Hepatocyte (in vitro differentiated cells): ENCODE data around the gene ZNF674. TPM values are rescaled to one million over a fixed set of nuclear protein-coding genes. Genes with fewer than 3 reads are reported as not detected.

Source experiments
- DNase-seq: peaks from one replicate; pipeline ENCODE4 v3.0.0-alpha.2; 2016; ENCODE audit warnings: low spot score
- H2AFZ ChIP-seq: fragments of 200-600 bp; sonication (generic); 2 replicates; pipeline ENCODE4 v1.6.0; 2016; ENCODE audit warnings: antibody characterized with exemption, mild to moderate bottlenecking
- H3K27ac ChIP-seq: fragments of 200-600 bp; sonication (generic); 2 replicates; pipeline ENCODE4 v1.5.1; 2016; ENCODE audit warnings: mild to moderate bottlenecking
- H3K27me3 ChIP-seq: fragments of 200-600 bp; sonication (generic); 2 replicates; pipeline ENCODE4 v1.6.1; 2016
- H3K36me3 ChIP-seq: fragments of 200-600 bp; sonication (generic); replicated peaks from 2 replicates; pipeline ENCODE4 v1.5.1; 2016; ENCODE audit warnings: low read depth; ENCODE audit not compliant: insufficient read depth
- H3K4me1 ChIP-seq: fragments of 200-600 bp; sonication (generic); 2 replicates; pipeline ENCODE4 v1.5.1; 2016; ENCODE audit warnings: mild to moderate bottlenecking, moderate library complexity; ENCODE audit not compliant: insufficient read depth
- H3K4me2 ChIP-seq: fragments of 200-600 bp; sonication (generic); 2 replicates; pipeline ENCODE4 v1.6.0; 2016
- H3K4me3 ChIP-seq: fragments of 200-600 bp; sonication (generic); 2 replicates; pipeline ENCODE4 v1.5.1; 2016; ENCODE audit warnings: mild to moderate bottlenecking
- H3K79me2 ChIP-seq: fragments of 200-600 bp; sonication (generic); 2 replicates; pipeline ENCODE4 v1.6.0; 2017; ENCODE audit warnings: mild to moderate bottlenecking
- H3K9me2 ChIP-seq: fragments of 200-600 bp; sonication (generic); replicated peaks from 2 replicates; pipeline ENCODE4 v1.6.0; 2017; ENCODE audit warnings: mild to moderate bottlenecking; ENCODE audit not compliant: insufficient read depth
- H3K9me3 ChIP-seq: fragments of 200-600 bp; sonication (generic); 2 replicates; pipeline ENCODE4 v1.5.1; 2016; ENCODE audit warnings: low read depth, mild to moderate bottlenecking
- H4K20me1 ChIP-seq: fragments of 200-600 bp; sonication (generic); 2 replicates; pipeline ENCODE4 v1.6.0; 2016; ENCODE audit warnings: mild to moderate bottlenecking; ENCODE audit not compliant: insufficient read depth, poor library complexity, severe bottlenecking
- EZH2 ChIP-seq: fragments of 200-600 bp; sonication (generic); IDR thresholded peaks from 2 replicates; pipeline ENCODE4 v1.6.1; 2016; ENCODE audit warnings: antibody characterized with exemption, mild to moderate bottlenecking, borderline replicate concordance
- EZH2phosphoT487 ChIP-seq: fragments of 200-600 bp; sonication (generic); IDR thresholded peaks from one replicate; pipeline ENCODE4 v1.6.1; 2018; ENCODE audit warnings: antibody characterized with exemption, mild to moderate bottlenecking, low read depth, moderate library complexity; ENCODE audit not compliant: unreplicated experiment, severe bottlenecking
- WGBS: methylation state at CpG from one replicate; pipeline ENCODE4 v1.1.6; 2016; ENCODE audit warnings: low lambda C conversion rate; ENCODE audit errors: missing lambda C conversion rate; 5-methylcytosine and 5-hydroxymethylcytosine counted together
- polyA plus RNA-seq: library from polyadenylated mRNA; unstranded; fragments of >200 nt; fragmentation: Nextera tagmentation; extraction: Ambion mirVana; gene quantifications from 2 replicates; pipeline ENCODE4 v1.2.1, GENCODE V29; 2016
- small RNA-seq: library from RNA; depleted of rRNA; stranded (forward); fragments of <200 nt; gene quantifications from one replicate; pipeline ENCODE3, GENCODE V24; 2014
- total RNA-seq: library from RNA; depleted of rRNA; stranded (reverse); fragments of >200 nt; gene quantifications from 2 replicates; pipeline ENCODE4 v1.2.3, GENCODE V29; 2014
- TF ChIP-seq, protein P1 (sequence below): fragments of 200-600 bp; sonication (generic); IDR thresholded peaks from 2 replicates; pipeline ENCODE4 v1.5.1; 2016; ENCODE audit warnings: antibody characterized with exemption, mild to moderate bottlenecking; ENCODE audit not compliant: poor library complexity

The ZNF674 gene
- total and polyA plus RNA-seq, 2 experiments from 2014 or later = 2.2 to 4.8 TPM

DNA sequence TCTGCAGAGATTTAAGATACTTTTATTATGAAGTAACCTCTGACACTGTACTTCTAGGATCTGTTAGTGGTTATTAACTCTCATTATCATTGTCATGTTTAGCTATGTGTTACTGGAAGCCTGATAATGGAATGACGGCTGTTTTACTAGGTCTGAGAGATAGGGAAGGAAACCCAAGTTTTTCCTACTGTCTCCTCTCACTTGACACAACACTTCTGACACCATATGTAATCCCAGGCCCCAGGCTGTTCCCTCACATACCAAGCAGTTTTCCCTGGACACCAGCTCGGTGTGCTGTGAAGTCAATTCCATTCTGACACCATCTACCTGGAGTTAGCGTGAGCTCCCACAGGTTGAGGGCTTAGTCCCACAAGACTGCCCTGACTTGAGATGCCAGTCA, 85.6 kb downstream of the ZNF674 start:
- 64% methylated on average over 3 of the region's 3 CpGs for WGBS
- no peak overlapping the region for H2AFZ ChIP-seq
- no peak overlapping the region for H3K4me2 ChIP-seq
- no peaks in the 10 kb centered on the region for H3K9me3 ChIP-seq
- TF ChIP-seq EZH2phosphoT487 = no peak
- TF ChIP-seq EZH2 = no peak
- TF ChIP-seq, protein P1, sequence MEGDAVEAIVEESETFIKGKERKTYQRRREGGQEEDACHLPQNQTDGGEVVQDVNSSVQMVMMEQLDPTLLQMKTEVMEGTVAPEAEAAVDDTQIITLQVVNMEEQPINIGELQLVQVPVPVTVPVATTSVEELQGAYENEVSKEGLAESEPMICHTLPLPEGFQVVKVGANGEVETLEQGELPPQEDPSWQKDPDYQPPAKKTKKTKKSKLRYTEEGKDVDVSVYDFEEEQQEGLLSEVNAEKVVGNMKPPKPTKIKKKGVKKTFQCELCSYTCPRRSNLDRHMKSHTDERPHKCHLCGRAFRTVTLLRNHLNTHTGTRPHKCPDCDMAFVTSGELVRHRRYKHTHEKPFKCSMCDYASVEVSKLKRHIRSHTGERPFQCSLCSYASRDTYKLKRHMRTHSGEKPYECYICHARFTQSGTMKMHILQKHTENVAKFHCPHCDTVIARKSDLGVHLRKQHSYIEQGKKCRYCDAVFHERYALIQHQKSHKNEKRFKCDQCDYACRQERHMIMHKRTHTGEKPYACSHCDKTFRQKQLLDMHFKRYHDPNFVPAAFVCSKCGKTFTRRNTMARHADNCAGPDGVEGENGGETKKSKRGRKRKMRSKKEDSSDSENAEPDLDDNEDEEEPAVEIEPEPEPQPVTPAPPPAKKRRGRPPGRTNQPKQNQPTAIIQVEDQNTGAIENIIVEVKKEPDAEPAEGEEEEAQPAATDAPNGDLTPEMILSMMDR = no peak
- H3K9me2 ChIP-seq = no peaks in the 10 kb centered on the region
- H3K27me3 ChIP-seq = no peaks in the 10 kb centered on the region
- H3K4me1 ChIP-seq = no peaks in the 10 kb centered on the region
- no peaks in the 10 kb centered on the region for H4K20me1 ChIP-seq
- no peak overlapping the region for H3K4me3 ChIP-seq
- no peaks in the 10 kb centered on the region for H3K36me3 ChIP-seq
- no peaks in the 10 kb centered on the region for H3K79me2 ChIP-seq
- no peak for DNase-seq
- no peak overlapping the region for H3K27ac ChIP-seq

DNA sequence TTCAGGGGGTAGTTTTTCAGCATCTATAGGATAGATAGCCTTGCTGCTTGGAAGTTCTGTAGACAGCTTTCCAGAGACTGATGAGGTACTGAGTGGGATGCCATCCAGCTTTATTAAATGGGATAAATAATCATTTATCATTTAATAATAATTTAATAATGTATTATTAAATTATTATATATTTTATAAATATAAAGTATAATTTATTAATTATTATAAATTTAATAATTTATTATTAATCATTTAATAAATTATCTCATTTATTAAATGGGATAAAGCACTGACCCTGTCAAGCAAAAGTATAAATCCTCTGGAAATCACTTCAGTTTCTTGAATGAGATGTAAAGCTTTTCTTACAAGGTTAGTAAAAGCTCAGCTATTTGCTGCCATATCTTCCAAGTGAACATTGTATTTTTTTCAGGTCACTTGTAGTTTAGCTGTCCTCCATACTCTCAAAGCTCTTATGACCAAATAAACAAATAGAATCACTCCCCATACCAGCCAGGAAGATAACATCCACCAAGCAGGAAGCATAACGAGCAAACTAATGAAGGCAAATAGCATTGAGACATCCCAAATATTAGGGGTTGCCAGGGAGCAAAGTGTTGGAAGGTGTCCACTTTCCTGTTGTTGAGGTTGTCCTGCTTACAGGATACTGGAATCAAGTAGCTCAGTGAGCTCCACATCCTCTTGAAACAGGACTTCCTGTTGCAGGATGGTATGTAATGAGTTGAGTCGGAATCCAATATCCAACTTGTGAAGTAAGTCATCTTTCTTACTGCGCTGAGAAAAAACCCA, 88.9 kb downstream of the ZNF674 start:
- Histone ChIP-seq H3K9me2 (no peaks in the 10 kb centered on the region), H4K20me1 (no peaks in the 10 kb centered on the region), H2AFZ (no peak overlapping the region), H3K4me2 (no peak overlapping the region), H3K4me1 (no peaks in the 10 kb centered on the region), H3K36me3 (no peaks in the 10 kb centered on the region), H3K79me2 (no peaks in the 10 kb centered on the region), H3K27me3 (no peaks in the 10 kb centered on the region), H3K4me3 (no peak overlapping the region), H3K9me3 (no peaks in the 10 kb centered on the region), H3K27ac (no peak overlapping the region)
- no peak for DNase-seq
- WGBS = 83% methylated on average over 3 of the region's 3 CpGs
- no peak for TF ChIP-seq EZH2

Small RNA genes lying within 50 kb of the gene (small RNA-seq; reads per million reads assigned to genes)
- gene RF00017 (not detected), gene RNU6-50P (not detected)

Other genes with a start within 250 kb of the ZNF674 start
- 5.5 and 5.6 TPM in 2 replicates for gene CHST7, start 28.3 kb upstream of the ZNF674 start, total RNA-seq
- gene CHST7, start 28.3 kb upstream of the ZNF674 start, polyA plus RNA-seq = 2.3 and 7.8 TPM in 2 replicates
- gene SLC9A7, start 213.7 kb upstream of the ZNF674 start, total RNA-seq = 7.7 and 8.1 TPM in 2 replicates
- gene SLC9A7, start 213.7 kb upstream of the ZNF674 start, polyA plus RNA-seq = 2.0 and 3.6 TPM in 2 replicates